Smooth muscle cell (in vitro differentiated cells): ENCODE results near the gene NBAS. TPM values are rescaled to one million over a fixed set of nuclear protein-coding genes. Genes with fewer than 3 reads are reported as not detected.
"Not testable (repeated sequence)": the region's sequence is repeated elsewhere in the genome, so short reads cannot be mapped to it uniquely, and the experiment has no call there.

ENCODE experiments used
- DNase-seq: peaks from one replicate; lab custom pipeline; 2025; ENCODE audit not compliant: unreplicated experiment; lab: John Stamatoyannopoulos, UW
- H2AFZ ChIP-seq: fragments of 200-600 bp; sonication (generic); 2 replicates; pipeline ENCODE4 v1.6.0; 2016; ENCODE audit warnings: antibody characterized with exemption, low read depth, mild to moderate bottlenecking
- H3F3A ChIP-seq: fragments of 200-600 bp; sonication (generic); 2 replicates; pipeline ENCODE4 v1.6.0; 2017; ENCODE audit warnings: antibody characterized with exemption, low read depth
- H3K27ac ChIP-seq: fragments of 200-600 bp; sonication (generic); 2 replicates; pipeline ENCODE4 v1.5.1; 2016; ENCODE audit warnings: low read depth, mild to moderate bottlenecking
- H3K27me3 ChIP-seq: fragments of 200-600 bp; sonication (generic); 2 replicates; pipeline ENCODE4 v1.6.1; 2016; ENCODE audit warnings: low read depth, mild to moderate bottlenecking
- H3K36me3 ChIP-seq: fragments of 200-600 bp; sonication (generic); 2 replicates; pipeline ENCODE4 v1.5.1; 2016; ENCODE audit warnings: low read depth
- H3K4me1 ChIP-seq: fragments of 200-600 bp; sonication (generic); 2 replicates; pipeline ENCODE4 v1.5.1; 2016; ENCODE audit warnings: low read depth
- H3K4me2 ChIP-seq: fragments of 200-600 bp; sonication (generic); 2 replicates; pipeline ENCODE4 v1.6.0; 2016; ENCODE audit warnings: mild to moderate bottlenecking
- H3K4me3 ChIP-seq: fragments of 200-600 bp; sonication (generic); 2 replicates; pipeline ENCODE4 v1.5.1; 2016; ENCODE audit warnings: mild to moderate bottlenecking
- H3K79me2 ChIP-seq: fragments of 200-600 bp; sonication (generic); 2 replicates; pipeline ENCODE4 v1.6.0; 2016; ENCODE audit warnings: low read depth, mild to moderate bottlenecking
- H3K9ac ChIP-seq: fragments of 200-600 bp; sonication (generic); 2 replicates; pipeline ENCODE4 v1.6.0; 2016; ENCODE audit warnings: low read depth
- H3K9me3 ChIP-seq: fragments of 200-600 bp; sonication (generic); replicated peaks from 2 replicates; pipeline ENCODE4 v1.5.1; 2016; ENCODE audit warnings: low read depth
- H4K20me1 ChIP-seq: fragments of 200-600 bp; sonication (generic); 2 replicates; pipeline ENCODE4 v1.6.0; 2016; ENCODE audit warnings: low read depth
- CTCF ChIP-seq: fragments of 200-600 bp; sonication (generic); IDR thresholded peaks from 2 replicates; pipeline ENCODE4 v1.5.1; 2017; ENCODE audit warnings: borderline replicate concordance, mild to moderate bottlenecking, antibody characterized with exemption; ENCODE audit not compliant: insufficient read depth, poor library complexity, severe bottlenecking
- WGBS: methylation state at CpG from one replicate; pipeline ENCODE4 v1.1.7; 2016; ENCODE audit warnings: low lambda C conversion rate; 5-methylcytosine and 5-hydroxymethylcytosine counted together
- polyA plus RNA-seq: library from polyadenylated mRNA; unstranded; fragments of >200 nt; fragmentation: Nextera tagmentation; extraction: Ambion mirVana; gene quantifications from 2 replicates; pipeline ENCODE4 v1.2.1, GENCODE V29; 2016
- total RNA-seq: library from RNA; depleted of rRNA; stranded (reverse); fragments of >200 nt; gene quantifications from 2 replicates; pipeline ENCODE4 v1.2.3, GENCODE V29; 2014

The NBAS gene
- total and polyA plus RNA-seq, 2 experiments from 2014 or later, result 31.2 to 51.1 TPM

- peaks cover 16% of the 10 kb centered on the region for H3K36me3 ChIP-seq
- not testable (repeated sequence) for H3K4me2 ChIP-seq, H2AFZ ChIP-seq, H3K27me3 ChIP-seq, DNase-seq, H3K4me1 ChIP-seq, H3K9me3 ChIP-seq, H3K27ac ChIP-seq, H3K9ac ChIP-seq, H3F3A ChIP-seq, H3K4me3 ChIP-seq
- peaks cover 32% of the 10 kb centered on the region for H3K79me2 ChIP-seq
- 89% methylated on average over 5 of the region's 5 CpGs for WGBS
- H4K20me1 ChIP-seq, result peaks cover 46% of the 10 kb centered on the region
Measured at GRCh38 chr2:15540523-15540922, 20.6 kb downstream of the NBAS start.

- WGBS, result 100% methylated on average over 3 of the region's 3 CpGs
- H2AFZ ChIP-seq, result no peak overlapping the region
- peaks cover 27% of the 10 kb centered on the region for H3K79me2 ChIP-seq
- H3K4me2 ChIP-seq, result no peak overlapping the region
- H4K20me1 ChIP-seq, result peaks cover 45% of the 10 kb centered on the region
- H3K27ac ChIP-seq, result no peak overlapping the region
- no peak overlapping the region for H3K9ac ChIP-seq
- no peak for TF ChIP-seq CTCF
- H3K36me3 ChIP-seq, result peaks cover 16% of the 10 kb centered on the region
- no peak for DNase-seq
- H3K4me1 ChIP-seq, result peaks cover 6% of the 10 kb centered on the region
- H3F3A ChIP-seq, result no peaks in the 10 kb centered on the region
- no peaks in the 10 kb centered on the region for H3K27me3 ChIP-seq
- H3K9me3 ChIP-seq, result no peaks in the 10 kb centered on the region
- no peak overlapping the region for H3K4me3 ChIP-seq
Measured at GRCh38 chr2:15539999-15540398, 21.1 kb downstream of the NBAS start.

- Histone ChIP-seq H3K4me3 (no peak overlapping the region), H3K36me3 (peaks cover 23% of the 10 kb centered on the region), H3K27me3 (no peaks in the 10 kb centered on the region), H2AFZ (no peak overlapping the region), H3K9ac (no peak overlapping the region), H3K79me2 (peaks cover 15% of the 10 kb centered on the region), H3F3A (no peaks in the 10 kb centered on the region), H3K4me2 (no peak overlapping the region), H3K9me3 (no peaks in the 10 kb centered on the region), H3K27ac (no peak overlapping the region), H4K20me1 (peaks cover 37% of the 10 kb centered on the region), H3K4me1 (peaks cover 6% of the 10 kb centered on the region)
- WGBS, result 98% methylated on average over 4 of the region's 4 CpGs
- TF ChIP-seq CTCF, result no peak
- DNase-seq, result no peak
Measured at GRCh38 chr2:15538792-15539191, 22.3 kb downstream of the NBAS start.

- Histone ChIP-seq H3K4me3 (no peak overlapping the region), H3K9me3 (no peaks in the 10 kb centered on the region), H3K4me2 (no peak overlapping the region), H3K36me3 (peaks cover 27% of the 10 kb centered on the region), H2AFZ (no peak overlapping the region), H4K20me1 (peaks cover 11% of the 10 kb centered on the region), H3K79me2 (no peaks in the 10 kb centered on the region), H3K27ac (no peak overlapping the region), H3K4me1 (no peaks in the 10 kb centered on the region), H3K27me3 (no peaks in the 10 kb centered on the region), H3F3A (no peaks in the 10 kb centered on the region), H3K9ac (no peak overlapping the region)
- whole genome bisulfite sequencing, result 96% methylated on average over 5 of the region's 5 CpGs
- no peak for TF ChIP-seq CTCF
- DNase-seq, result no peak
Measured at GRCh38 chr2:15533860-15534480, 27.2 kb downstream of the NBAS start.
